G401.6 (cell line): Measurements from ENCODE around the gene SREBF1.
"Not testable (repeated sequence)": the region's sequence is repeated elsewhere in the genome, so short reads cannot be mapped to it uniquely, and the experiment has no call there.

ENCODE experiments used
- FAIRE-seq: peaks from 2 replicates; lab custom pipeline; 2012; peaks lifted over from hg19 to GRCh38; lab: Jason Lieb, UNC

Gene SREBF1

DNA sequence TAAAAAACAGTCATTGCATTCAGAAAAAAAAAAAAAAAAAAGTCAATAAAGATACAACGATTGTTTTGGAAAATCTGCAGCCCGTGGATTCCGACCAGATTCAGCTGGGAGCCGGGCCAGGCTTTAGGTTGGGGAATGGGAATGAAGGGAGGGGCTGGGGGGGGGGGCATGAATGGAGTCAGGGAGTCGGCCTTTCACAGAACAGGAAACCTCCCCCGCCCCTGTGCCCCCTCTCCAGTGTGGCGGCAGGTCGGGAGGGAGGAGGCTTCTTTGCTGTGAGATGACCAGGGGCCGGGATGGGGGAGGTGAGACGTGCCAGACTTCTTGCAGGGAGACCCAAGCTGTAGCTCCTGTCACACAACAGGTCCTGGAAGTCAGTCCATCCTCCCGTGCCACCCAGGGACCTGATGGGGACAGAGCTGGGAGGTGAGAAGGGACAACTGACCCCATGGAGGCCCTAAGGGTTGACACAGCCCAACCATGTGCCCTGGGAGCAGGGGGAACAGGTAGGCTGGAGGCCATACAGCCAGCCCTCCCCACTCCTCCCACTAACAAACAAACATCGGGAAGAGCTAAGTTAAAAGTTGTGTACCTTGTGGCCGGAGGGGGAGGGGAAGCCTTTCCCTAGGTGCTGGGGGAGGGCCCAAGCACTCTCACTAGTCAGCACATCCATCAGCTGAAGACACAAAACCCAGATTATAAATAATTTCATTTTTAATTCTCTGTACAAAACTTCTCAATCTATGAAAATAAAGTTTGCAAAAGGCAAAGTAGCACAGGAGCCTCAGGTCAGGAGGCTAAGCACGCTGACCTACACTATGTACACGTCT is 25.2 kb downstream of the SREBF1 start:
- peak; percentile 71 for FAIRE-seq

- no peak for FAIRE-seq
Measured at GRCh38 chr17:17810895-17811248, 25.9 kb downstream of the SREBF1 start.

GRCh38 chr17:17810084-17810894 is 26.5 kb downstream of the SREBF1 start:
- FAIRE-seq = peak; percentile 15

GRCh38 chr17:17809531-17810083 is 27.2 kb downstream of the SREBF1 start:
- no peak for FAIRE-seq

- no peak for FAIRE-seq
Measured at GRCh38 chr17:17808706-17809432, 27.9 kb downstream of the SREBF1 start.

GRCh38 chr17:17808200-17808599 is 28.6 kb downstream of the SREBF1 start:
- not testable (repeated sequence) for FAIRE-seq

GRCh38 chr17:17807440-17807839 is 29.3 kb downstream of the SREBF1 start:
- no peak for FAIRE-seq

DNA sequence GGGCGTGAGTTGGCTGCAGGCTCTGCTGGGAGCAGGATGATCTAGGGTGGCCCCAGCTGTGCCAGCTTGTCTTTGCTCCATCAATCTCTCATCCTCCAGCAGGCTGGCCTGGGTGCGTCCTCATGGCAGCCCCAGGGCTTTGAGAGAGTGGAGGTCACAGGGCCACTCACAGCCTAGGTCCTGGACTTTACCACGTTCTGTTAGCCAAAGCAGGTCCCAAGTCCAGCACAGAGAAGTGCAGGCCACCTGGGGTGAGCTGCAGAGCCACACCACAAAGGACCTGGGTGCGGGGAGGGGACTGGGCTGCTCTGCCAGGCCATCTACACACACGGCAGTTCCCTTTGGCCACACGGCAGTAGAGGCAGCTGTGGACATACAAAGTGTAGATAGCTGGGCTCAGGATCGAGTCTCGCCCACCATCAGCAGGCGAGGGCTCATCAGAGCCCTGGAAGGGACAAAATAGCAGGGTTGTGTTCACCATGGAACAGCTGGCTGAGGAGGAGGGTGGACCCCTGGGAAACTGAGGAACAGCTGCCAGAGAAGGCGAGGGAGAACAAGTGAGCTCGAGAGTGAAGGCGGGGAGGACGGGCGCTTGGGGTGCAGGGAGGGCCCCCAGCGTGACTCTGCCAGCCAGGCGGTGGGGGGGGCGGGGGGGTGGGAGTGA is 30.0 kb downstream of the SREBF1 start:
- no peak for FAIRE-seq

DNA sequence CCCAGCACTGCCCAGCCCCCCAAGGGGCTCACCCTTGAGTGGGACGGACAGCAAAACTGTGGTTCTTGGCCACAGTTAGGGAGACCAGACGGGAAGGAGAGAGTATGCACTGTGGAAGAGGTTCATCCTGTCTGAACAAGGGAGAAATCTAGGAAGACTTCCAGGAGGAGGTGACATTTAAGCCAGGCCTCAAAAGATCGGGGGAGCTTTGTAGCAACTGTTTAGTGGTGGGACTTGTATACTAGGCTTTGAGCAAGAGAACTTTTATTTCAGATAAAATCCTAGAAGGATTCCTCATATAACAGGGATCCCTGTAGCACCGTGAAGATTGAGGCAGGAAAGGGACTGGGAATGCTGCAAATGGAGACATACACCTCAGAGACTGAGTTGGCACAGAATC is 30.8 kb downstream of the SREBF1 start:
- no peak for FAIRE-seq

DNA sequence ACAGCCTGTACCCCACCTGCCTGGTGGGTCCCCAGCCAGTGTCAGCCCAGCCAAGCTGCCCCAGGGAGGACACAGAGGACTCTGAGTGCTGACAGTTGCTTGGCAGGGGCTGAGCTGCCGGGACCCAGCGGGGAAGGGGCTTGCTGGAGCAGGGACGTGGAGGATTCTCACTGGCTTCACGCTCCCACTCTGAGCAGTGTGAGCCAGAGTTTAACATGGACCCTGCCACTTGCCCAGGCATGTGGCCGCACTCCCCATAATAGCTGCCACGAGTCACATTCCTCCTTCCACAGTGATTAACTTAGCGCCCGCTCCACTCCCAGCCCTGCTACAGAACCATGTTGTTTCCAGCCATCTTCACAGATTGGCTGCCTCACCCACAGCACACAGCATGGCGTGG is 31.2 kb downstream of the SREBF1 start:
- no peak for FAIRE-seq

- FAIRE-seq = no peak
Measured at GRCh38 chr17:17804007-17804406, 32.8 kb downstream of the SREBF1 start.

DNA sequence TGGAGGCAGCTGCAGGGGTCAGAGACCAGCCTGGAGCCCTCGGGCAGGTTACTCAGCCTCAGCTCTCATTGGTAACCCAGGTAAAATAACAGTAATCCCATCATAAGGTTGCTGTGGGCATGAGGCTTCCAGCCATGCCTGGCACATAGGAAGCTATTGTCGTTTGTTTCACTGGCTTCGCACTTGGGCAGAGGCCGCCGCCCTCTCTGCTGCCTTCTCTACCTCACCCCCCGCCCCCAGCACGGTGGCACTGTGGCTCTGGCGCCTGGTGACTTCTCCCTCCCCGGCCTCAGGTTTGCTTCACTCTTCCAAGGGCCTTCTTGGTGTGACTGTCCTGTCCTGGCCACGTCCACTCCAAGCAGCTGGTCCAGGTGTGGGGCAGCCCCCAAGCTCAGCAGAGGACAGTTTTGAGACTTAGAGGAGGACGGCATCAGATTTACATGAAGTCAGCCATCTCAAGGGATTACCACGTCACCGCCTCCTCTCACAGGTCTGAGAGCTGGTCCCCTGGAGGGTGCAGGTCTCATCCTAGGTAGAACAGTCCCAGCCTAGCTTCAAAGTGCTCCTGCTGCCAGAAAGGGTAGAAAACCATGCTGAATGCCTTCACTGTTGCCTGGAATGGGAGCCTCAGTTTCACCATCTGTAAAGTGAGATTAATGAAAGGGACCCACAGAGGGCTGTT is 34.8 kb downstream of the SREBF1 start:
- no peak for FAIRE-seq

DNA sequence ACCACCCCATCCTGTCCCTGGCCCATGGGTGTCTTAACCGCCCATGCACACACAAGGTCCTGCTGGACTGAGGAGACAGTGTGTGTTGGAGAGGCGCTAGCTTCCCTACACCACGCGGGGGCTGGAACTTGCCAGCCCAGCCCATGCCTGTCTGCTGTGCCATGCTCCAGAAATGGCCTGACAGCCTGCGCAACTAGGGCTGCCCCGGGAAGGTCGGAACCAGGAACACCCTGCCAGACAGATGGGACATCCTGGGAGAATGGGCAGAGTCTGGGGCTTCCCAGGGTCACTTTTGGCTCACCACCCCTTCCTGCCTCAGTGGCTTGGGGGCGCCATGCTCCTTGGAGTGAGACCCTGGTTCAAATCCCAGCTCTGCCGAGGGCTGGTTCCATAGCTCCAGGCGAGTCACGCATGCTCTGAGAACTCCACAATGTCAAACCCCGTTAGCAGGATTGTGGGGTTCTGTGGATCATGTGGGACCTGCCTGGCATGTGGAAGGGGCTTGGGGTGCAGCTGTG is 36.2 kb downstream of the SREBF1 start:
- no peak for FAIRE-seq

DNA sequence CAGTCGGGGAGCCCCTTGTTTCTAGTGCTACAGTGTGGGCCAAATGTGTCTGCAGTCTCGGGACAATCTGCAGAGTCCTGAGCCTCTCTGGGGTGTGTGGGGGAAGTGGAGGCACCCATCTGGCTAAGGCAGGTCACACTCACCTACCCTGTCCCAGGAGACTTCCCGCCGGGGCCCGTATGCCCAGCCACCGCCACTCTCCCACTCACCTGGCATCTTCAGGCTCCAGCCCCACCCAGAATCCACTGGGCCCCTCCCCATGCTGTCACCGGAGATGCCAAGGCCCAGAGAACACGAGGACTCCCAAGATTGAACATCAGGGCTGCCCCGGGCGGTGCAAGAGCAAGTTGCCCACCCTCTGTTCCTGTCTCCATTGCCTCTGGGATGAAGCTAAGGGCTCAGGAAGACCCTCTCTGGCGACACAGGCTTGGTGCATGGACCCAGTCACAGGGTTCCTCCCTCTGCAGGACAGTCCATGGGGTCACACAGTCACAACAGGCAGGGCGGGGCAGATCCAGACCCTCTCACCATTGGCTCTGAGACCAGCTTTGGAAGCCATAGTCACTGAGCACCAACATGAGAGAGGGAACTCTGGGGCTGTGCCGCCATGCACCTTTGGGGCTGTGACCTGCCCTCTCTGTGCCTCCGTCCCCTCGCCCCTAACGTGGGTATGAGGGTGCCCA is 38.1 kb downstream of the SREBF1 start:
- FAIRE-seq = no peak

DNA sequence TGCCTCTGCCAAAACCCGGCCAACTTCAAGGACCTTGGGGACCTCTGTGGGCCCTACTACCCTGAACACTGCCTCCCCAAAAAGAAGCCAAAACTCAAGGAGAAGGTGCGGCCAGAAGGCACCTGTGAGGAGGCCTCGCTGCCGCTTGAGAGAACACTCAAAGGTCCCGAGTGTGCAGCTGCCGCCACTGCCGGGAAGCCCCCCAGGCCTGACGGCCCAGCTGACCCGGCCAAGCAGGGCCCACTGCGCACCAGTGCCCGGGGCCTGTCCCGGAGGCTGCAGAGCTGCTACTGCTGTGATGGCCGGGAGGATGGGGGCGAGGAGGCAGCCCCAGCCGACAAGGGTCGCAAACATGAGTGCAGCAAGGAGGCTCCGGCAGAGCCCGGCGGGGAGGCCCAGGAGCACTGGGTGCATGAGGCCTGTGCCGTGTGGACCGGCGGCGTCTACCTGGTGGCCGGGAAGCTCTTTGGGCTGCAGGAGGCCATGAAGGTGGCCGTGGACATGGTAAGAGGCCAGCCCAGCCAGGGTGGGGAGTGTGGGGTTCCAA is 38.7 kb downstream of the SREBF1 start:
- FAIRE-seq = no peak

DNA sequence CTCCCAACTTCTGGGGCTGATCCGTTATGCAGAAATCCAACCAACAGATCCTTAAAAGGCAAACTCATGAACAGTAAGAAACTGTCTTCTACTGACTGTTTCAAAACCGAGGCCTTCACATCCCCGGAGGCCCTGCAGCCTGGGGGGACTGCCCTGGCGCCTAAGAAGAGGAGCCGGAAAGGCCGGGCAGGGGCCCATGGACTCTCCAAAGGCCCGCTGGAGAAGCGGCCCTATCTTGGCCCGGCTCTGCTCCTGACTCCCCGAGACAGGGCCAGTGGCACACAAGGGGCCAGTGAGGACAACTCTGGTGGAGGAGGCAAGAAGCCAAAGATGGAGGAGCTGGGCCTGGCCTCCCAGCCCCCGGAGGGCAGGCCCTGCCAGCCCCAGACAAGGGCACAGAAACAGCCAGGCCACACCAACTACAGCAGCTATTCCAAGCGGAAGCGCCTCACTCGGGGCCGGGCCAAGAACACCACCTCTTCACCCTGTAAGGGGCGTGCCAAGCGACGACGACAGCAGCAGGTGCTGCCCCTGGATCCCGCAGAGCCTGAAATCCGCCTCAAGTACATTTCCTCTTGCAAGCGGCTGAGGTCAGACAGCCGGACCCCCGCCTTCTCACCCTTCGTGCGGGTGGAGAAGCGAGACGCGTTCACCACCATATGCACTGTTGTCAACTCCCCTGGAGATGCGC is 39.5 kb downstream of the SREBF1 start:
- no peak for FAIRE-seq

DNA sequence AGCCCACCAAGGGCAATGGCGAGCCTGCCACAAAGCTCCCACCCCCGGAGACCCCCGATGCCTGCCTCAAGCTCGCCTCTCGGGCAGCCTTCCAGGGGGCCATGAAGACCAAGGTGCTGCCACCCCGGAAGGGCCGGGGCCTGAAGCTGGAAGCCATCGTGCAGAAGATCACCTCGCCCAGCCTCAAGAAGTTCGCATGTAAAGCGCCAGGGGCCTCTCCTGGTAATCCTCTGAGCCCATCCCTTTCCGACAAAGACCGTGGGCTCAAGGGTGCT is 40.1 kb downstream of the SREBF1 start:
- no peak for FAIRE-seq

DNA sequence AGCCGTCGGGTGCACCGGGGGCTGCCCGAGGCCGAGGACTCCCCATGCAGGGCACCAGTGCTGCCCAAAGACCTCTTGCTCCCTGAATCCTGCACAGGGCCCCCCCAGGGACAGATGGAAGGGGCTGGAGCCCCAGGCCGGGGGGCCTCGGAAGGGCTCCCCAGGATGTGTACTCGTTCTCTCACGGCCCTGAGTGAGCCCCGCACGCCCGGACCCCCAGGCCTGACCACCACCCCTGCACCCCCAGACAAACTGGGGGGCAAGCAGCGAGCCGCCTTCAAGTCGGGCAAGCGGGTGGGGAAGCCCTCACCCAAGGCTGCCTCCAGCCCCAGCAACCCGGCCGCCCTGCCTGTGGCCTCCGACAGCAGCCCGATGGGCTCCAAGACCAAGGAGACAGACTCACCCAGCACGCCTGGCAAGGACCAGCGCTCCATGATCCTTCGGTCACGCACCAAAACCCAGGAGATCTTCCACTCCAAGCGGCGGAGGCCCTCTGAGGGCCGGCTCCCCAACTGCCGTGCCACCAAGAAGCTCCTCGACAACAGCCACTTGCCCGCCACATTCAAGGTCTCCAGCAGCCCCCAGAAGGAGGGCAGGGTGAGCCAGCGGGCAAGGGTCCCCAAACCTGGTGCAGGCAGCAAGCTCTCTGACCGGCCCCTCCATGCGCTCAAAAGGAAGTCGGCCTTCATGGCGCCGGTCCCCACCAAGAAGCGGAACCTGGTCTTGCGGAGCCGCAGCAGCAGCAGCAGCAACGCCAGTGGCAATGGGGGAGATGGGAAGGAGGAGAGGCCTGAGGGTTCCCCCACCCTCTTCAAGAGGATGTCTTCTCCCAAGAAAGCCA is 40.6 kb downstream of the SREBF1 start:
- FAIRE-seq = no peak

- no peak for FAIRE-seq
Measured at GRCh38 chr17:17795296-17795695, 41.5 kb downstream of the SREBF1 start.
